IMR-90 (cell line): ENCODE measurements around the gene MPST. TPM values are rescaled to one million over a fixed set of nuclear protein-coding genes. Genes with fewer than 3 reads are reported as not detected.

ENCODE experiments used
- ATAC-seq: fragments of 200-7000 bp; cut with Tn5 transposase; 2 replicates; pipeline ENCODE4 v1.9.1; 2020; ENCODE audit warnings: low read depth, mild to moderate bottlenecking, moderate library complexity
- BruUV-seq: library from RNA; stranded (reverse); fragments of 400-500 nt; replicated peaks from 2 replicates; lab custom pipeline; 2021; lab: Mats Ljungman, UMichigan
- CTCF ChIA-PET: fragments of 300-600 bp; formaldehyde crosslinking; extraction: SDS; loops from one replicate; lab custom pipeline; 2021; ENCODE audit warnings: antibody characterized with exemption; lab: Yijun Ruan, JAX
- POLR2A ChIA-PET: fragments of 300-600 bp; sonication (Branson Sonifier 250); formaldehyde crosslinking; loops from one replicate; lab custom pipeline; 2022; ENCODE audit warnings: antibody characterized with exemption; ENCODE audit not compliant: unreplicated experiment; lab: Charles Lee
- DNase-seq: peaks from one replicate; pipeline ENCODE4 v3.0.0; 2013
- H2AFZ ChIP-seq: replicated peaks from 2 replicates; pipeline ENCODE3; 2013; ENCODE audit warnings: low read length, mild to moderate bottlenecking; ENCODE audit not compliant: poor library complexity
- H2AK5ac ChIP-seq: 2 replicates; pipeline ENCODE4 v1.6.1; 2013; ENCODE audit warnings: low read depth, low read length, inconsistent platforms
- H2AK9ac ChIP-seq: replicated peaks from 2 replicates; pipeline ENCODE3; 2013; ENCODE audit warnings: mild to moderate bottlenecking, low read depth, low read length, moderate library complexity; ENCODE audit not compliant: poor library complexity
- H2BK120ac ChIP-seq: 2 replicates; pipeline ENCODE4 v1.6.1; 2013; ENCODE audit warnings: low read depth, low read length, inconsistent platforms
- H2BK15ac ChIP-seq: 3 replicates; pipeline ENCODE4 v1.6.1; 2013; ENCODE audit warnings: low read depth, low read length, inconsistent platforms
- H2BK20ac ChIP-seq: 2 replicates; pipeline ENCODE4 v1.6.1; 2013; ENCODE audit warnings: low read depth, mild to moderate bottlenecking, inconsistent platforms, low read length, moderate library complexity
- H2BK5ac ChIP-seq: 2 replicates; pipeline ENCODE4 v1.6.1; 2013; ENCODE audit warnings: mild to moderate bottlenecking, low read depth, low read length, inconsistent platforms; ENCODE audit not compliant: poor library complexity, severe bottlenecking
- H3K14ac ChIP-seq: replicated peaks from 2 replicates; pipeline ENCODE4 v1.6.1; 2013; ENCODE audit warnings: low read depth, low read length, inconsistent platforms
- H3K18ac ChIP-seq: 2 replicates; pipeline ENCODE4 v1.6.1; 2013; ENCODE audit warnings: low read depth, low read length, control low read depth
- H3K23ac ChIP-seq: 2 replicates; pipeline ENCODE4 v1.6.1; 2013; ENCODE audit warnings: low read depth, low read length, inconsistent platforms
- H3K27ac ChIP-seq: 2 replicates; pipeline ENCODE4 v1.5.1; 2013; ENCODE audit warnings: mild to moderate bottlenecking, control low read depth, low read length; ENCODE audit not compliant: insufficient read depth
- H3K27me3 ChIP-seq: 2 replicates; pipeline ENCODE4 v1.6.1; 2013; ENCODE audit warnings: low read length; ENCODE audit not compliant: control insufficient read depth, insufficient read depth
- H3K36me3 ChIP-seq: 2 replicates; pipeline ENCODE4 v1.6.1; 2013; ENCODE audit warnings: low read length, mixed read lengths; ENCODE audit not compliant: control insufficient read depth, insufficient read depth
- H3K4ac ChIP-seq: 2 replicates; pipeline ENCODE4 v1.6.1; 2013; ENCODE audit warnings: low read depth, low read length, inconsistent platforms
- H3K4me1 ChIP-seq: 2 replicates; pipeline ENCODE4 v1.6.1; 2013; ENCODE audit warnings: low read length, mixed read lengths; ENCODE audit not compliant: control insufficient read depth, insufficient read depth
- H3K4me2 ChIP-seq: 2 replicates; pipeline ENCODE4 v1.6.1; 2013; ENCODE audit warnings: low read depth, mild to moderate bottlenecking, control low read depth, low read length, moderate library complexity
- H3K4me3 ChIP-seq: 2 replicates; pipeline ENCODE4 v1.5.1; 2013; ENCODE audit warnings: low read depth, mild to moderate bottlenecking, control low read depth, low read length, moderate library complexity; ENCODE audit not compliant: insufficient read depth
- H3K56ac ChIP-seq: 2 replicates; pipeline ENCODE4 v1.6.1; 2013; ENCODE audit warnings: low read length, inconsistent platforms; ENCODE audit not compliant: insufficient read depth; ENCODE audit errors: extremely low read depth
- H3K79me1 ChIP-seq, 2 experiments: 2 replicates each; pipeline ENCODE4 v1.6.1; 2013; ENCODE audit warnings: low read length in 2 of 2, inconsistent platforms in 1 of 2, low read depth in 1 of 2
- H3K9ac ChIP-seq: 2 replicates; pipeline ENCODE4 v1.6.1; 2013; ENCODE audit warnings: low read depth, low read length, control low read depth
- H3K9me1 ChIP-seq: 2 replicates; pipeline ENCODE4 v1.6.1; 2013; ENCODE audit warnings: low read length, inconsistent platforms; ENCODE audit not compliant: insufficient read depth
- H3K9me3 ChIP-seq: 2 replicates; pipeline ENCODE4 v1.6.1; 2013; ENCODE audit warnings: low read length; ENCODE audit not compliant: control insufficient read depth, insufficient read depth
- H4K20me1 ChIP-seq: 2 replicates; pipeline ENCODE4 v1.6.1; 2013; ENCODE audit warnings: low read length, inconsistent platforms; ENCODE audit not compliant: insufficient read depth
- H4K5ac ChIP-seq: 2 replicates; pipeline ENCODE4 v1.6.1; 2013; ENCODE audit warnings: mild to moderate bottlenecking, low read depth, low read length, control low read depth
- H4K8ac ChIP-seq, 2 experiments: 2 replicates each; pipeline ENCODE4 v1.6.1; 2013; ENCODE audit warnings: low read depth in 2 of 2, low read length in 2 of 2, control low read depth in 1 of 2, inconsistent platforms in 1 of 2
- H4K91ac ChIP-seq: 2 replicates; pipeline ENCODE4 v1.6.1; 2013; ENCODE audit warnings: low read depth, low read length, inconsistent platforms; ENCODE audit not compliant: insufficient read depth
- BHLHE40 ChIP-seq: fragments of 150-350 bp; IDR thresholded peaks from 2 replicates; pipeline ENCODE4 v1.6.1; 2016; ENCODE audit warnings: mild to moderate bottlenecking, low read depth, low read length
- CEBPB ChIP-seq: IDR thresholded peaks from 2 replicates; pipeline ENCODE4 v1.6.1; 2012; ENCODE audit warnings: low read depth, low read length, improper control_type of control experiment
- CHD1 ChIP-seq: IDR thresholded peaks from 2 replicates; pipeline ENCODE4 v1.6.1; 2012; ENCODE audit warnings: low read depth, low read length, improper control_type of control experiment
- ELK1 ChIP-seq: fragments of 150-350 bp; IDR thresholded peaks from 2 replicates; pipeline ENCODE4 v1.6.1; 2016; ENCODE audit warnings: low read depth, mild to moderate bottlenecking, low read length, moderate library complexity, borderline replicate concordance
- FOS ChIP-seq: fragments of 150-350 bp; IDR thresholded peaks from 2 replicates; pipeline ENCODE4 v1.6.1; 2016; ENCODE audit warnings: low read depth, low read length
- MXI1 ChIP-seq: IDR thresholded peaks from 2 replicates; pipeline ENCODE4 v1.6.1; 2012; ENCODE audit warnings: low read depth, mild to moderate bottlenecking, low read length, moderate library complexity, borderline replicate concordance
- NFE2L2 ChIP-seq: fragments of 150-350 bp; IDR thresholded peaks from 2 replicates; pipeline ENCODE4 v1.6.1; 2016; ENCODE audit warnings: low read depth, mild to moderate bottlenecking, low read length
- POLR2A ChIP-seq: IDR thresholded peaks from 2 replicates; pipeline ENCODE4 v1.6.1; 2012; ENCODE audit warnings: mild to moderate bottlenecking, low read depth, low read length
- RAD21 ChIP-seq: IDR thresholded peaks from 2 replicates; pipeline ENCODE4 v1.6.1; 2012; ENCODE audit warnings: low read length, improper control_type of control experiment
- RFX5 ChIP-seq: IDR thresholded peaks from 2 replicates; pipeline ENCODE4 v1.8.0; 2012; ENCODE audit warnings: low read depth, mild to moderate bottlenecking, low read length, moderate library complexity
- SMC3 ChIP-seq: fragments of 150-350 bp; IDR thresholded peaks from 2 replicates; pipeline ENCODE4 v1.6.1; 2016; ENCODE audit warnings: low read depth, mild to moderate bottlenecking, antibody characterized with exemption, low read length, moderate library complexity
- WGBS, 2 experiments: methylation state at CpG; one replicate each; pipeline versions ENCODE4 v1.1.5 to v1.1.7; 2013; ENCODE audit warnings: missing lambda C conversion rate in 2 of 2; ENCODE audit not compliant: insufficient read length in 1 of 2; ENCODE audit errors: extremely low coverage in 2 of 2; 5-methylcytosine and 5-hydroxymethylcytosine counted together
- dilution Hi-C: fragments of 300-500 bp; cut with HindIII; formaldehyde crosslinking; loops from one replicate; pipeline ENCODE4 v1.14.3; 2018; ENCODE audit warnings: low sequenced_read_pairs; ENCODE audit not compliant: unreplicated experiment
- in situ Hi-C: fragments of 300-500 bp; cut with MboI; formaldehyde crosslinking; loops from 3 replicates; pipeline ENCODE4 v1.14.3; 2019; ENCODE audit warnings: low sequenced_read_pairs, inconsistent platforms, mixed read lengths
- intact Hi-C: fragments of 100-400 bp; cut with micrococcal nuclease; formaldehyde crosslinking; loops from 2 replicates; pipeline ENCODE4 v1.10.0; 2022
- polyA plus RNA-seq, 3 experiments: library from polyadenylated mRNA; depleted of rRNA; stranded (reverse); fragments of >200 nt; gene quantifications; 2 replicates each; pipeline ENCODE4 v1.2.3, GENCODE V29; 2012; ENCODE audit warnings: low replicate concordance in 1 of 3
- total RNA-seq: library from RNA; depleted of rRNA; stranded (reverse); fragments of >200 nt; gene quantifications from 2 replicates; pipeline ENCODE4 v1.2.3, GENCODE V29; 2012

The MPST gene
- total and polyA plus RNA-seq, 2 of the 4 experiments (the other 2 are of a cell fraction), result 19.2 to 43.0 TPM

- Histone ChIP-seq H3K79me1 (no peaks in the 10 kb centered on the region), H2AK5ac (no peak overlapping the region), H3K4me1 (no peaks in the 10 kb centered on the region), H3K4ac (no peak overlapping the region), H4K8ac (no peak overlapping the region), H4K20me1 (no peaks in the 10 kb centered on the region), H2AFZ (no peak overlapping the region), H2BK15ac (no peak overlapping the region), H2BK120ac (no peak overlapping the region), H3K14ac (no peak overlapping the region), H3K36me3 (no peaks in the 10 kb centered on the region; the same call in 1 of the 2 replicates), H3K27me3 (peaks cover 25% of the 10 kb centered on the region), H3K9ac (no peak overlapping the region), H3K4me3 (no peak overlapping the region), H2BK20ac (no peak overlapping the region), H4K5ac (no peak overlapping the region), H4K91ac (no peak overlapping the region), H3K27ac (no peak overlapping the region), H3K9me3 (no peaks in the 10 kb centered on the region), H3K4me2 (no peak overlapping the region), H3K23ac (no peak overlapping the region), H3K18ac (no peak overlapping the region), H2AK9ac (no peak overlapping the region), H3K56ac (no peak overlapping the region), H2BK5ac (no peak overlapping the region), H3K9me1 (no peaks in the 10 kb centered on the region)
- dilution Hi-C loops, result no loop called here
- intact Hi-C loops, result no loop called here
- ChIA-PET CTCF (no interaction called here), POLR2A (no interaction called here)
- ATAC-seq (no peak), DNase-seq (no peak)
- BruUV-seq, result no TSS peak
- no peak for TF ChIP-seq MXI1
- TF ChIP-seq SMC3, result no peak
- no peak for TF ChIP-seq FOS
- no peak for TF ChIP-seq POLR2A
- no peak for TF ChIP-seq CEBPB
- TF ChIP-seq NFE2L2, result no peak
- no peak for TF ChIP-seq RAD21
- TF ChIP-seq CHD1, result no peak
- no peak for TF ChIP-seq RFX5
- no peak for TF ChIP-seq BHLHE40
- TF ChIP-seq ELK1, result no peak
- WGBS, 2 experiments, result 81% methylated on average over 5 of the region's 9 CpGs; no CpG with 5 or more reads in 1 of the 2 experiments
- in situ Hi-C loops, result no loop called here
These were observed 46.4 kb downstream of the MPST start for GRCh38 chr22:37065961-37066360.
